Activated CD4-positive, alpha-beta T cell treated with anti-CD3 and anti-CD28 coated beads, Interleukin-2, amount 10 ng/mL, durations not matched to agents 7 days and 5 days (primary cell): ENCODE measurements around the gene TSKU. TPM values are rescaled to one million over a fixed set of nuclear protein-coding genes. Genes with fewer than 3 reads are reported as not detected.
"Not testable (repeated sequence)": the region's sequence is repeated elsewhere in the genome, so short reads cannot be mapped to it uniquely, and the experiment has no call there.

ENCODE experiments used
- CTCF ChIA-PET: fragments of 350-600 bp; sonication (Branson Sonifier 250); formaldehyde crosslinking; loops from one replicate; lab custom pipeline; 2021; ENCODE audit warnings: antibody characterized with exemption; lab: Charles Lee
- POLR2A ChIA-PET: fragments of 350-600 bp; sonication (Branson Sonifier 250); formaldehyde crosslinking; loops from one replicate; lab custom pipeline; 2021; ENCODE audit warnings: antibody characterized with exemption; lab: Charles Lee
- DNase-seq: peaks from one replicate; pipeline ENCODE4 v3.0.0-alpha.2; 2020
- H3K27ac Mint-ChIP-seq: one replicate; pipeline ENCODE4 v1.8.0; 2021; ENCODE audit warnings: mild to moderate bottlenecking, moderate library complexity, mixed read lengths
- H3K27me3 Mint-ChIP-seq: one replicate; pipeline ENCODE4 v1.8.0; 2021; ENCODE audit warnings: mixed read lengths
- H3K36me3 Mint-ChIP-seq: one replicate; pipeline ENCODE4 v1.8.0; 2021; ENCODE audit warnings: low read depth, mixed read lengths
- H3K4me1 Mint-ChIP-seq: one replicate; pipeline ENCODE4 v1.8.0; 2021; ENCODE audit warnings: mixed read lengths
- H3K4me3 Mint-ChIP-seq: one replicate; pipeline ENCODE4 v1.8.0; 2021; ENCODE audit warnings: mild to moderate bottlenecking, moderate library complexity, mixed read lengths
- H3K9me3 Mint-ChIP-seq: one replicate; pipeline ENCODE4 v1.8.0; 2021; ENCODE audit warnings: mixed read lengths
- total RNA-seq, 2 experiments: library from RNA; stranded (reverse); gene quantifications; one replicate each; pipeline ENCODE4 v1.2.3, GENCODE V29; 2021

TSKU gene
- total RNA-seq, 2 experiments from 2014 or later = 0.99 to 1.3 TPM

DNA sequence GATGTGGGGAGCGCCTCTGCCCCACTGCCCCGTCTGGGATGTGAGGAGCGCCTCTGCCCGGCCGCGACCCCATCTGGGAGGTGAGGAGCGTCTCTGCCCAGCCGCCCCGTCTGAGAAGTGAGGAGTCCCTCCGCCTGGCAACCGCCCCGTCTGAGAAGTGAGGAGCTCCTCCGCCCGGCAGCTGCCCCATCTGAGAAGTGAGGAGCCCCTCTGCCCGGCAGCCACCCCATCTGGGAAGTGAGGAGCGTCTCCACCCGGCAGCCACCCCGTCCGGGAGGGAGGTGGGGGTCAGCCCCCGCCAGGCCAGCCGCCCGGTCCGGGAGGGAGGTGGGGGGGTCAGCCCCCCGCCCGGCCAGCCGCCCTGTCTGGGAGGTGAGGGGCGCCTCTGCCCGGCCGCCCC lies 38.2 kb downstream of the TSKU start:
- H3K4me3 Mint-ChIP-seq = not testable (repeated sequence)

GRCh38 chr11:76822406-76822805 lies 39.2 kb downstream of the TSKU start:
- Mint-ChIP-seq H3K27ac (no peak overlapping the region), H3K4me3 (no peak overlapping the region), H3K9me3 (peaks cover 6% of the 10 kb centered on the region), H3K36me3 (no peaks in the 10 kb centered on the region), H3K27me3 (peaks cover 8% of the 10 kb centered on the region), H3K4me1 (peaks cover 29% of the 10 kb centered on the region)
- DNase-seq = no peak
- CTCF ChIA-PET = no interaction called here
- POLR2A ChIA-PET = no interaction called here

More for the DNA sequence above, 38.2 kb downstream of the TSKU start:
- H3K27ac Mint-ChIP-seq, H3K36me3 Mint-ChIP-seq, H3K27me3 Mint-ChIP-seq, H3K9me3 Mint-ChIP-seq, CTCF ChIA-PET, POLR2A ChIA-PET, DNase-seq: not testable (repeated sequence)
- H3K4me1 Mint-ChIP-seq = peaks cover 27% of the 10 kb centered on the region

DNA sequence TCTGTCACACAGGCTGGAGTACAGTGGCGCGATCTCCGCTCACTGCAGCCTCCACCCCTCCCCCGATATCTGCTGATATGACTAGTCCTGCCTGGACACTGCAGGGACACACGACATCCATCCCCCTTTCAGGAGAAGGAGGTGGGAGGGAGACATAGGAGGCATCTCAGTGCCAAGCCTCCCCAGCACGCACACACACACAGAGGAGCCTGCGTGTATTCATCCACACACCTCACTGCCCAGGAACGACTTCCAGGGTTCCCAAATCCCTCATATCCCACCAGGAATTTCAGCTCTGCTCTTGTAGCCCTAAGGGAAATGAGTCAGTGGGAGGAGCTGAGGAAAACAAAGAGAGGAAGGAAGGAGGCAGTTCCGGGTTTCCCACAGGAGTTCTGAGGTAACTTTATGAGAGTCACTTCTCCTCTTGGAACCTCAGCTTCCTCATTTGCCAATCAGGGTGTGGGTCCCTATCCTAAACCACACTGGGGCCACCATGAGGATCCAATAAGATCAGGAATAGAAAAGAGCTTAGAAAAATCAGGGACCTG lies 40.4 kb downstream of the TSKU start:
- Mint-ChIP-seq H3K4me1 (peaks cover 29% of the 10 kb centered on the region), H3K36me3 (no peaks in the 10 kb centered on the region), H3K27ac (no peak overlapping the region), H3K4me3 (no peak overlapping the region), H3K27me3 (peaks cover 5% of the 10 kb centered on the region), H3K9me3 (peaks cover 4% of the 10 kb centered on the region)
- ChIA-PET CTCF (no interaction called here), POLR2A (interaction anchor here (0.5 kb wide), 1 partner anchor 133 kb away, joined by 4 read pairs; no protein-coding TSS in a partner anchor)
- no peak for DNase-seq

GRCh38 chr11:76824083-76824939 lies 41.2 kb downstream of the TSKU start:
- Mint-ChIP-seq H3K27ac (peak overlapping the region; percentile 12), H3K4me1 (peaks cover 29% of the 10 kb centered on the region), H3K36me3 (no peaks in the 10 kb centered on the region), H3K27me3 (peaks cover 5% of the 10 kb centered on the region), H3K4me3 (no peak overlapping the region), H3K9me3 (peaks cover 4% of the 10 kb centered on the region)
- ChIA-PET CTCF (no interaction called here), POLR2A (interaction anchor here (0.5 kb wide), 1 partner anchor 134 kb away, joined by 4 read pairs; no protein-coding TSS in a partner anchor)
- no peak for DNase-seq

GRCh38 chr11:76824980-76825725 lies 42.0 kb downstream of the TSKU start:
- no peaks in the 10 kb centered on the region for H3K36me3 Mint-ChIP-seq
- peaks cover 29% of the 10 kb centered on the region for H3K4me1 Mint-ChIP-seq
- H3K27me3 Mint-ChIP-seq = peaks cover 5% of the 10 kb centered on the region
- ChIA-PET POLR2A (no interaction called here), CTCF (interaction anchor here (1.0 kb wide), 1 partner anchor 12 kb away, joined by 3 read pairs; no protein-coding TSS in a partner anchor)
- H3K4me3 Mint-ChIP-seq = no peak overlapping the region
- no peak overlapping the region for H3K27ac Mint-ChIP-seq
- DNase-seq = no peak
- H3K9me3 Mint-ChIP-seq = peaks cover 4% of the 10 kb centered on the region

DNA sequence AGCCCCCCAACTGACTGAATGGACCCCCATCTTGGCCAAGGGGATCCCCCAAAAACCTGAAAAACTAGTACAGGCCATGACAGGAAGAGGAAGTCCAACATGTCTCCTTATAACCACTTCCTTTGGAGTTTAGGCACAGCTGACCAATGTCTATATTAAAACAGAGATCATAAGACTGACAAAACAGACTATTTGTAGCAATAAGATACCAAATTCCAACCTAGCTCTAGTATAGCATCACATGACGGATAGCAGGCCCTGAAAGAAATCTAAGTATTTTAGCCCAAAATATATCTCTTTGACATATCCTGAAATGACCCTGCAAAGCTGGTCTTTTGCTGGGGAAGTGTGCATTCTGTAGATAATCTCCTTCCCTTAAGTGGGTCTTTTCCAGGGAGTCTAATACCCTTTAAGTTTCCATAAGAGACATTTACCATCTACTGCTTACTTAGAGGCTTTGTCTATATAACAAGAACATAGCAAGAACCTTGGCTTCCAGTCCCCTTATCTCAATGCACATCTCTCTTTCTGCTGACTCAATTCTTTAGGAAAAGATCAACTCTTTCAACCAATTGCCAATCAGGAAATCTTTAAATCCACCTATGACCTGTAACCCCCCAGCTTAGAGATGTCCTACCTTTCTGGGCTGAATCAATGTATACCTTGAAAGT lies 42.7 kb downstream of the TSKU start:
- no peak for DNase-seq
- Mint-ChIP-seq H3K27ac (no peak overlapping the region), H3K36me3 (no peaks in the 10 kb centered on the region), H3K9me3 (peaks cover 4% of the 10 kb centered on the region), H3K4me1 (peaks cover 29% of the 10 kb centered on the region), H3K4me3 (no peak overlapping the region), H3K27me3 (peaks cover 5% of the 10 kb centered on the region)
- ChIA-PET CTCF (interaction anchor here (1.0 kb wide), 1 partner anchor 13 kb away, joined by 3 read pairs; no protein-coding TSS in a partner anchor), POLR2A (no interaction called here)

- peaks cover 29% of the 10 kb centered on the region for H3K4me1 Mint-ChIP-seq
- CTCF ChIA-PET, H3K27ac Mint-ChIP-seq, H3K9me3 Mint-ChIP-seq, H3K27me3 Mint-ChIP-seq, DNase-seq, H3K36me3 Mint-ChIP-seq, H3K4me3 Mint-ChIP-seq, POLR2A ChIA-PET: not testable (repeated sequence)
Observed at GRCh38 chr11:76826508-76826907, 43.4 kb downstream of the TSKU start.

GRCh38 chr11:76827005-76827404 lies 43.8 kb downstream of the TSKU start:
- H3K9me3 Mint-ChIP-seq, CTCF ChIA-PET, H3K36me3 Mint-ChIP-seq, POLR2A ChIA-PET, H3K4me3 Mint-ChIP-seq, H3K27me3 Mint-ChIP-seq, DNase-seq, H3K27ac Mint-ChIP-seq: not testable (repeated sequence)
- H3K4me1 Mint-ChIP-seq = peaks cover 29% of the 10 kb centered on the region

DNA sequence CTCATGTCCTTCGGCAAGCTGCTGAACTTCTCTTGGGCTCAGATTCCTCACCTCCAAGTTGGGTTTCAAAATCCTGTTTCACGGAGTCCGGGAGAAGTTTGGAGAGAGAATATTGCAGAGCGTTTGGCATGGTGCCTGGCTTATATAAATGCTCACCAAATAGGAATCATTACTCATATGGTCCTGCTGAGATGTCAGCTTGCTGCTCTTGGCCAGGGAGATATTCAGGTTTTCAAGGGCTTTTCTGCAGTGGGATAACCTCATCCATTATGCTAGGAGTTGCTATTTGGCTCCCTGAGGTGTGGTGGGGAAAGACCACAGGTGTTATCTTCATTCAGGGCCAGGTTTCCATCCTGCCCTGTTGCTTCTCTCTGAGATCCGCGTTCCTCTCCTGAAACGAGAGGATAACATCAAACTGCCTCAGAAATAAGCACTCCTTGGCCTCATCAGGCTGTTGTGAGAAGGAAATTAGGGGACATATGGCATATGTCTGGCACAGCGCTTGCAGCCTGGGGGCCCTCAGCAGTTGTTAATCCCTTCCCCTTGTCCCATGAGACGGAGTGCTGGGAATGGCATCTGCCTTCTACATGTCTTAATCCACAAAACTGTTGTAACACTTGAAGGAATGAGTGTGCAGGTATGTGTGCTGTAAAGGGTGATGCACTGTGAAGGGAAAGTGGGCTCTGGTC lies 47.6 kb downstream of the TSKU start:
- peaks cover 6% of the 10 kb centered on the region for H3K4me1 Mint-ChIP-seq
- no peaks in the 10 kb centered on the region for H3K9me3 Mint-ChIP-seq
- no peak overlapping the region for H3K4me3 Mint-ChIP-seq
- peaks cover 6% of the 10 kb centered on the region for H3K27me3 Mint-ChIP-seq
- H3K36me3 Mint-ChIP-seq = no peaks in the 10 kb centered on the region
- no peak for DNase-seq
- POLR2A ChIA-PET = no interaction called here
- no peak overlapping the region for H3K27ac Mint-ChIP-seq
- CTCF ChIA-PET = no interaction called here

DNA sequence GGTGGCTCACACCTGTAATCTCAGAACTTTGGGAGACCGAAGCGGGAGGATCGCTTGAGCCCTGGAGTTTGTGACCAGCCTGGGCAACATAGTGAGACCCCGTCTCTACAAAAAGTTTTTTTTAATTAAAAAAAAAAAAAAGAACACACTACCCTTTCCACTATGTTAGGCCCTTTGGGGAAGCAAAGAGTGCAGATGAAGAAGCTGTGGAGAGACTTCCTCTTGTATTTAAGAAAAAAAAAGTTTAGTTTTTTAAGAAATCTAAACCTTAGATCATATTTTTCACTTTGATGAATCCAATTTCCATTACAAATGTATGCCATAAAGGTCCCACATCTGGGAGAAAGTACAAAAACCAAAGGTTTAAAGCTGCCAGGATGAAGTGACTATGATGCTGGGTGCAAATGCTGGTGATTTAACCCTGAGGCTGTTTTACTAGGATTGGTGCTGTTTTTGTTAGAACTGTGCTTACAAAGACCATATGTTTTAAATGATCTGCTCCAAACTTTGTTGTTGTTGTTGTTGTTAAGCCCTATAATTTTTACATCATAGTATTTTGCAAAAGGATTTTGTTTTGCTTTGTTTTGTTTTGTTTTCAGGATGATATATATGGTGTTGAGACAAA lies 48.6 kb downstream of the TSKU start:
- no peaks in the 10 kb centered on the region for H3K36me3 Mint-ChIP-seq
- POLR2A ChIA-PET = no interaction called here
- H3K27ac Mint-ChIP-seq = no peak overlapping the region
- H3K4me3 Mint-ChIP-seq = no peak overlapping the region
- peaks cover 6% of the 10 kb centered on the region for H3K27me3 Mint-ChIP-seq
- CTCF ChIA-PET = no interaction called here
- no peaks in the 10 kb centered on the region for H3K4me1 Mint-ChIP-seq
- DNase-seq = no peak
- no peaks in the 10 kb centered on the region for H3K9me3 Mint-ChIP-seq

DNA sequence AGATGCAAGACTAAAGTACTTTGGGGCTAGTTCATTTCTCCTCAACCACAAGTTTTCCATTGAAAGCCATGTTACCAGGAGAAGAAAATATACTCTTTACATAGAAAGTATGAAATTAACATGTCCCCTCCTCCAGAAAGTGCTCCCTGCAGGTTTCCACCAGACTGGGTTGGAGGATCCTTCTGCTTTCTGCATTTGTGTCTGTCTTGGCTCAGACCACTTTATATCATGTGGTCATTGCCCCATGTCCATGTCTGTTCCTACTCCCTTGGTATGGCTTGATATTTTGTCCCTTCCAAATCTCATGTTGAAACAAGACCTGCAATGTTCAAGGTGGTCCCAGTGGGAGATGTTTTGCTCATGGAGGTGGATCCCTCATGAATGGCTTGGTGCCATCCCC lies 49.2 kb downstream of the TSKU start:
- H3K27ac Mint-ChIP-seq = no peak overlapping the region
- H3K4me3 Mint-ChIP-seq = no peak overlapping the region
- no peaks in the 10 kb centered on the region for H3K36me3 Mint-ChIP-seq
- no peaks in the 10 kb centered on the region for H3K9me3 Mint-ChIP-seq
- DNase-seq = no peak
- ChIA-PET CTCF (no interaction called here), POLR2A (no interaction called here)
- H3K4me1 Mint-ChIP-seq = no peaks in the 10 kb centered on the region
- peaks cover 6% of the 10 kb centered on the region for H3K27me3 Mint-ChIP-seq

GRCh38 chr11:76834151-76834550 lies 51.0 kb downstream of the TSKU start:
- DNase-seq = no peak
- ChIA-PET CTCF (interaction anchor here (0.5 kb wide), 1 partner anchor 592 kb away, joined by 3 read pairs; no protein-coding TSS in a partner anchor), POLR2A (no interaction called here)
- Mint-ChIP-seq H3K27ac (no peak overlapping the region), H3K9me3 (no peaks in the 10 kb centered on the region), H3K27me3 (peaks cover 13% of the 10 kb centered on the region), H3K4me3 (no peak overlapping the region), H3K36me3 (no peaks in the 10 kb centered on the region), H3K4me1 (no peaks in the 10 kb centered on the region)
